Measurements from ENCODE around the gene PRR22.
"Not testable (repeated sequence)": the region's sequence is repeated elsewhere in the genome, so short reads cannot be mapped to it uniquely, and the experiment has no call there.

The PRR22 gene

DNA sequence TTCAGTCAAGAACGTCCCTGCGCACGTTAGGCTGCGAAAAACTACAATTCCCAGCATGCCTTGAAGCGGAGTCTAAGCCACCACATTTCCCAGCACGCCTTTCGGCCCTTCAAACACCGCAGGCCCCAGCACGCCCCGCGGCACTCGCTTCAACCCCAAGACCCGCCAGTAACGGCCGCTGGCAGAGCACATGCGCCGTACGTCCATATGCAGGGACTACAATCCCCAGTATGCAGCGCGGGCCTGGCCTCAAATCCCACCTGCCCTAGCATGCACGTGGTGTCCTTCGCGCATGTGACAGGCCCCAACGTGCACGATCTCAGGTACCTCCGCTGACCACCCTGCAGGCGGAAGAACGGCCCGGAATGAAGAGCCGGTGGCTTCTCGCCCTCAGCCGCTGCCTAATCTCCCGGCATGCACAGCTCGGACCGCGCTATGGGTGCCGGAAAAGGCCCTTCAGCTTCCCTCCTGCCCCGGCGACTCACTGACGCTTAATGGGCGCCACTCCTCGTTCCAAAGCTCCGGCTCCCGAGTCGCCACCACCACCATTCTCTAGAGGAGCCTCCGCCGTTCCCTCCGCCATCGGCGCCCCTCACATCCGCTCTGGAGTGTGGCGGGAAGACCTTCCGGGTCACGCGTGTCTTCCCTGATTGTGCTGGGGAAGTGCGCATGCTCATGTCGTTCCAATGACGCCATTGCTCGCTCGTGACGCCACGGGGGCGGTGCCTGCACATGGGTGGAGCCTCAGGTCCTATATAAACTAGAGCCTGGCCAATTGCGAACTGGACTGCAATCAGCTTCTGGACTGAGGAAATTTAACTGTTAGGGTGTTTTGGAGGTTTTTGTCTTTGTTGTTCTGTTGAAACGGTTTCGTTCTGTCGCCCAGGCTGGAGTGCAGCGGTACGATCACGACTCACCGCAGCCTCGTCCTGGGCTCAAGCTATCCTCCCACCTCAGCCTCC is 6.3 kb upstream of the PRR22 start, which contains the start of gene DUS3L:
Gene DUS3L (minus strand): TSS at position 605 of the 962 bp plus-strand sequence. CDS start 22 bp downstream, at position 583.
- DNase-seq, result peak; percentile 95

DNA sequence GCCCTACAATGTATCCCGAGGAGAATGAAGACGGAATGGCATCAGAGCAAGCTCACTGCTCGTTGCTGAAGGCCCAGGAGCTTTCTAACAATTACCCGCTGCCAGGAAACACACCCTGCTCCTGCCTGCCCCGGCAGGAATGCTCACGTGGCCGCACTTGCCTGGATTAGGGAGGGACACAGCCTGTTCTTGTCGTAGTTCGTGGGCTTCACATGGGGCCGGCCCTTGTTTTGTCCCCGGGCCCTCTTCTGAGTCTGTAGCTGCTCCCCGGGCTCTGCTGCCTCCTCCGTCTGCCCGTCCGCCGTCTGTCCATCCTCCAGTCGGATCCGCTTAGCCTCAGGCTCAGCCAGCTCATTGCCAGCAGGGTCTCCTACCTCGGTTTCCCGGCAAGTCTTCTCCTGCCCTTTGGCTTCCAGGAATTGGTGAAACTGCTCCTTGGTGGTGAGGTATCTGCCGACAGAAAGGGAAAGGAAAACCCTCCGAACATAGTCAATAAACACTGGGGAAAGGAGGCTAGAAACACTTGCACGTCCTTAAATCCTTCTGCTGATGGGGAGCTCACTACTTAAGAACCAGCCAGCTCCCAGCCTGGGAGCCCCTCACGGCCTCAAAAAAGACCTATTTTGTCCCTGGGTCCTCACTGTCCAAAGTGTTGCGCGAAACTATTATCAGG is 5.5 kb upstream of the PRR22 start:
- DNase-seq, result no peak

DNA sequence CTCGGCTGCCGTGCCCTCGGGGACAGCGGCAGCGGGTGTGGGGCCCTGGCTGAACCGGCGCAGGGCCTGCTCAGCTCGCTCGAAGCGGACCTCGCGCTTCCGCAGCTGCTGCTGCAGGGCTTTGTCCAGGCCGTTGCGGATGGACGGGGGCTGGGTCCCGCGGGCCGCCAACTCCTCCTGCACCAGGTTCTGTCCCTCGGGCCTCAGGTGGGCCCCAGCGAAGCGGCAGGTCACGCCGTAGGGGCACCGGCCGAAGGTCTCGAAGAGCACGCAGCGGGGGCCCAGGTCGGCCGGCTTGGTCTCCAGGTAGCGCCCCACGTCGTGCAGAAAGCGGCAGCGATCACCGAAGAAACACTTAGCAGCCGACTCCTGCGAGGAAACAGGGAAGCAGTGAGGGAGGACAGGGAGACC is 4.8 kb upstream of the PRR22 start:
- DNase-seq, result no peak

DNA sequence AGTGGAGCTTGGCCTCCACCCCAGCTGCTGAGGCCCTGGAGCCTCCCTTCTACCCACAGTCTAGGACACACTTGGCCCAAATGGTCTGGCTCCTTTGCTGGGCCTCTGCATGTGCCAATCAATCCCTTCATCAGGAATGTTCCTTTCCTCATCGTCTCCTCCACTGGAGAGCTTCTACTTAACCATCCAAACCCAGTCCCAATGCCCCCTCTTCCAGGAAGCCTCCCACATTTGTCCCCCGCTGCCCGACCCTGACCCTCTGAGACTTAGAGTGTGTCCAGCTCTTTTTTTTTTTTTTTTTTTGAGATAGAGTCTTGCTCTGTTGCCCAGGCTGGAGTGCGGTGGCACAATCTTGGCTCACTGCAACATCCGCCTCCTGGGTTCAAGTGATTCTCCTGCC is 3.9 kb upstream of the PRR22 start:
- DNase-seq, result no peak

DNA sequence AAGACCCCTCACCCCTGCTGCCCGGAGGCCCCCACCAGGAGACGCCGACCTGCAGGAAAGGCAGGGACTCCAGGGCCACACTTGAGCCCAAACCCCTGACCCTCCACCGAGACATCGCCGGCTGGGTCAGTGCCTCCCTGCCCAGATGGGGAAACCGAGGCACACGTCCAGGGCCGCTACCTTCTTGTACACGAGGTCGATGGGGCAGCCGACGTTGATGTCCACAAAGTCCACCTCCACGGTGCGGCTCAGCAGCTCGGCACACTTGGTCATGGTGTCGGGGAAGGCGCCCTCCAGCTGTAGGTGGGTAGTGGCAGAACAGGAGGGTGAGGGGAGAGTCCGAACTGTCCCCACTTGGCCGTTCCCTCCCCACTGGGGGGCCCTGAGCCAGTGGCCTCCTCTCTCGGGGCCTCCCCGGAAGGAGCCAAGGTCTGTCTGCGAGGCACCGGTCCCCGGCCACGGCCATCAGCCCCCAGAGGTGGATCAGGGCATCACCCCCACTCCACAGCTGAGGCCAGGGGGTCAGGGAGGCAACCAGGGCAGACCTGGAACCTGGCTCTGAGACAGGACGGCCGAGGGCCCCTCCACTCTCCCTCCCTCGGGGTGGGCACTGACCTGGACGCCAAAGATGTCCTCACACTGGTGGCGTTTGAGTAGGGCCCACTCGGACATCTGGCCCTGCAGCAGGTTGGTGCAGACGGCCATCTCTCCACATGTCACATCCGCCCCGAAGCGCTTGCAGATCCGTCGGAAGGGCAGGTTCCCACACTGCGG is 3.0 kb upstream of the PRR22 start:
- no peak for DNase-seq

DNA sequence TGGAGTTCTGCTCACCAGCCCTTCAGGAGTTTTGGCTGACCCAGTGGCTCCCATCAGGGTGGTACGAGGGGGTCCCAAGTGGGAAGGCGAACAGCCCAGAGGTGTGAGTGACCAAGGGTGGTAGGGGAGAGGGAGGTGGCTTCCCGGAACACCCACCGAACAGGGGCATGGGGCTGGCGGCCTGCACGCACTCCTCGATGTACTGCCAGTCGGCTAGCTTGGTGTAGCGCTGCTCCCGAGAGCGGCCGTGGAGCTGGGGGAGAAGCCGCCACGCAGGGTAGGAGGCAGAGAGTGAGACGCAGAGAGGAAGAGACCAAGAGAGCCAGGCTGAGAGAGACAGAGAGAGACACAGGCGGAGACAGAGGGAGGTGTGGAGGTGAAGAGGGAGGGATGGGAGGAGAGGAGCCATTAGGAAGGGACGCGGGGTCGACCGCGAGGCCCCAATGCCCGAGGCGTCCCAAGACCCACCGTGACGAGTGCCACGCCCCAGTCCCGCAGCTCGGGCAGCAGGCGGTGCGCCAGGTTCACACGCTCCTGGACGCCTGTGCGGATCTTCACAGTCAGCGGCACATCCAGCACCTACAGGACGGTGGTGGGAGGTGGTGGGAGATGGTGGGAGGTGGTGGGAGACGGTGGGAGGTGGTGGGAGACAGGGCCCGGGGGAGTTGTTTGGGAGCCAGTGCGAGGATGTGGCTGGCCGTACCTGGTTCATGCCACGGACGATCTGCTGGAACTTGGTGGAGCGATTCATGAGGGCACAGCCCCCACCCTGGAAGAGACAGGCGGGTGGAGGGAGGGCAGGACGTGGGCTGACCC is 2.3 kb upstream of the PRR22 start:
- no peak for DNase-seq

DNA sequence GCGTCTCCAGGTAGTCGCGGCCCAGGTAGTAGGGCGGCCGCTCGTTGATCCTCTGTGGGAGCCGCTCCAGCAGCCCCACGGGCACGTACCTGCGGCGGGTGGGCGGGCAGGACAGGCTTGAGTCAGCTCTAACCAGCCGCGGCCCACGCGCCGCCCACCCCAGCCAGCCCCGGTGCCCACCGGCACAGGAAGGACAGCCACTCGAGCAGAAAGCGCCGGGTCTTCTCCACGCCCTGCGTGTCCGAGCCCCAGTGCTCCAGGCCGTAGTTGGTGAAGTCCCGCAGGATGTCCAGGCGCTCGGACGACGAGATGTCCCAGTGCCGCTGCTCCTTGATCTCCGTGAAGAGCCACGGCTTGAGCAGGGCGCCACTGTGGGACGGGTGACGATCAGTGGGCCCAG is 877 bp upstream of the PRR22 start:
- DNase-seq, result no peak

DNA sequence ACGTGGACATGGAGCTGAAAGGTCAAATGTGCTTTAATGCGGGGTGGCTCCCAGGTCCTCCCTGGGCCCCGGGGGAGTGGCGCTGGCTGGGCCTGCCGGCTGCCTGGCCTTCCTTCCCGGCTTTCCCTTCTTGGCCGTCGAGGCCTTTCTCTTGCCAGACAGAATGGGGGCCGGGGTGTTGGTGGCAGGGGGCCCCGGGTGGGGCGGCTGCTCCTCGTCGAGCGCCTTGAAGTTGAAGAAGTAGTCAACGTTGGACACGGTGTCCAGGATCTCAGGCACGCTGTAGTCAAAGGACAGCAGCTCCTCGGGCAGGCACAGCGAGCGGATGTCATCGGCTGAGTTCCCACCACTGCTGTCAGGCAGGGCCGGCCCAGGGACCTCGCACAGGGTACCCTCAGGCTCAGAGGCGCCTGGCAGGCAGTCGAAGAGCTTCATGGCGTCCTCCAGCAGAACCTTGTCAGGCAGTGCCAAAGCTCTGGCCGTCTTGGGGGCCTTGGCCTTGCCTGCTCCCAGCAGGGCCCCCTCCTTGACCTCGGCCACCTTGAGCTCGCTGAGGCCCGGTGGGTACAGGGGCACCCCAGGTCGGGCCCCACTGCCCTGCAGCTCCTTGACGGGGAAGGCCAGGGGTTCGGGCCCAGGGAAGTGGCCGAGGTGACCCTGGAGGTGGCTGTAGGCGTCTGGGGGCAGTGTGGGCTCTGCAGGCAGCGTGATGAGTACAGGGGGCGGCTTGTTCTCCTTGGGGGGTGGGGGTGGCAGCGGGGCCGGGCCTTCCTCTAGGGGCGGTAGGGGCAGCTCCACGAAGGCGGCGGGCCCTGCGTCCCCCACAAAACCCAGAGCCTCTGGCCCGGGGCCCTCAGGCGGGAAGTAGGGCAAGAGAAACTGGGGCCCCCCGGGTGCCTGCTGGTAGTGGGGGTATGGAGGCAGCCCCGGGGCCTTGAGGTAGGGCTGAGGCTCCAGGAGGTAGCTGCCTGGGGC is 1.3 kb downstream of the PRR22 start:
- no peak for DNase-seq

DNA sequence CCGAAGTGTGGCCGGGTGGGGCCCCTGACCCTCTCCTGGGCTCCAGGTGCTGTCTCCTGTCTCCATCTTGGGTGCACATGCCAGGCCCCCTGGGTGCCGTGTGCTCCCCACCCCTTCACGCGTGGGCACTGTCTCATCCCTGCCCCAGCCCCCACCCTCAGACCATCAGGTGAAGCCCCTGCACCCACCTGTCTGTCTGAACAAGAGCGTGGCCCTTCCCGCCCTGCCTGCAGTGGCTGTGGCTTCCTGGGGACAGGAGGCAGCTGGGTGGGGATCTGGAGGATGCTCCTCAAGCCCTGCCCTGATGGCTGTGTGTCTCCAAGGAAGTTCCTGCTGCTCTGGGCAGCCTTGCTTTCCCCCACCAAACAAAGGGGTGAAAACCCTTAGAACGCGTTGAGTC is 2.2 kb downstream of the PRR22 start:
- no peak for DNase-seq

DNA sequence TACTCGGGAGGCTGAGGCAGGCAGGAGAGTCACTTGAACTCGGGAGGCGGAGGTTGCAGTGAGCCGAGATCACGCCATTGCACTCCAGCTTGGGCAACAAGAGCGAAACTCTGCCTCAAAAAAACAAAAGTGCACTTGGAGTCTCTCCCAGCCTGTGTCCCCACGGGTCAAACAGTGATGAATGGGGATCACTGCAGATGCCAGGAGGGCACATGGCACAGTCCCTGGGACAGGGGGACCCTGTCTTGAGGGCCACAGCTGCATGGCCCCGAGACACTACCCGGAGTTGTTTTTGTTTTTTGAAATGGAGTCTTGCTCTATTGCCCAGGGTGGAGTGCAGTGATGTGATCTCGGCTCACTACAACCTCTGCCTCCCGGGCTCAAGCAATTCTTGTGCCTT is 3.6 kb downstream of the PRR22 start:
- not testable (repeated sequence) for DNase-seq

DNA sequence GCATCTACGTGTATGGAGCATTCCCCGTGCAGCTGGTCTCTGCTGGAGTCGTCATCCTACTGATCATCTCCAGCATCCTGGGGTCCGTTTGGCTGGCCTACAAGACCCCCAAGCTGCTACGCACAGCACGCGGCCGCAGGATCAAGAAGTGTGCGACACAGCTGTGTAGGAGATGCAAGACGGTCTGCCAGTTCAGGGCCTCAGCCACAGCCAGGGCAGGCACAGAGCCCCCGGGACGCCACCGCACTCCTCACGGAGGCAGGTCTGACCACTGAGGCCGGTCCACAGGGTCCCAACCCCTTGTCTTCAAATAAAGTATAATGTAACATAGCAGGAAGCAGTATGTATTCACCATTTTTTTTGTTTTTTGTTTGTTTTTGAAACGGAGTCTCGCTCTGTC is 6.1 kb downstream of the PRR22 start:
- no peak for DNase-seq

DNA sequence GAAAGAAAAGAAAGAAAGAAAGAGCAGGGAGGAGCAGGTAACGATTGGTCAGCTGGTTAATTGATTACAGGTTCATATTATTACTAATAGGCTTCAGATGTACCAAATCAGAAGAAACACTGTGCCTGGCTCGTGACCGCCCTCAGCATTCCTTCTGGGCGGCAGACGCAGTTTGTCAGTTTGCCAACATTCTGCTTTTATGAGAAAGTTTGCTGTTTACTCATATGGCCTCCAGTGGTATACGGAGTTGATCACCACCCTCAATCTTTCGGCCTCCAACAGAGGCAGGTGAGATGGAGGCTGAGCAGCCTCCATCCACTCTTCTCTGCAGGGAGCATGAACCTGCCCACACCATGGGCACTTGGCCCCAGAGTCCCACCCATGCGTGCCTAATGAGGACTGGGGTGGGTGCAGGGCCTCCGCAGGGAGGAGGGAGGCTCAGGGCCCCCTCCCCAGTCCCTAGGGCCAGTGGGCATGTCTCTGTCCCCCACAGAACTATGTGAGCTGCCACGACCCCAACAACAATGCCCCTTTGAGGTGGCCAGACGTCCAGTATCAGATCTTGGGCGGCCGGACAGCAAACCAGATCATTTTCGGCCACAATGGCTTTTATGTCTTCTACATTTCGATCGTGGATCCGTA is 8.8 kb downstream of the PRR22 start:
- DNase-seq, result no peak

DNA sequence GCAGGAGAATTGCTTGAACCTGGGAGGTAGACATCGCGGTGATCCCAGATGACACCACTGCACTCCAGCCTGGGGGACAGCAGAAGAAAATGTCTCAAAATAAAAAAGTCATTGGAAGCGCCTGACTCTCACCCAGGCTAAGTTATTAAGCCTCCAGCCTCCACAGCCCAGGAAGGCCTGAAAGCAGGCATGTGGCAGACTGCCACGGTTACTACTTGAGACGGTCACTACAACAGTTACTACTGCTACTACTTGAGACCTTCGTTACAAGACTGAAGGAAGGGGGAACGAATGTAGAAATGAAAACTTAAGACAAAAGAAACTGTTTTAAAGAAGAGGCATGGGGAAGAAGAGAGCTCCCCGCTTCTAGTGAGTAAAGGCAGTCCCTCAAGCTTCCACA is 9.6 kb downstream of the PRR22 start:
- no peak for DNase-seq

DNA sequence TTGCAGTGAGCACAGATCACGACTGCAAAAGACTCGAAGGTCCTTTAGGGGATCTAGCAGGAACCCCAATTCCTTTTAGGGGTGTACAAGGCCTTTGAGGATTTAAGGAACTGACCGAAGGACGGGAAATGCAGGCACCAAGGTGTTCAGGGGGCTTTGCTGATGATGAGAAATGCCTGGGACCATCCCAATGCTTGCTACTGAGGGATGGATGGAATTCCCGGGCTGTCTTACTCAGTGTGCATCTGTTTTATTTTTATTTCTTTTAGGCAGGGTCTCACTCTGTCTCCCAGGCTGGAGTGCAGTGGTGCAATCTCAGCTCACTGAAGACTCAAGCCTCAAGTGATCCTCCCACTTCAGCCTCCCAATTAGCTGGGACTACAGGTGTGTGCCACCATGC is 11.3 kb downstream of the PRR22 start:
- no peak for DNase-seq

DNA sequence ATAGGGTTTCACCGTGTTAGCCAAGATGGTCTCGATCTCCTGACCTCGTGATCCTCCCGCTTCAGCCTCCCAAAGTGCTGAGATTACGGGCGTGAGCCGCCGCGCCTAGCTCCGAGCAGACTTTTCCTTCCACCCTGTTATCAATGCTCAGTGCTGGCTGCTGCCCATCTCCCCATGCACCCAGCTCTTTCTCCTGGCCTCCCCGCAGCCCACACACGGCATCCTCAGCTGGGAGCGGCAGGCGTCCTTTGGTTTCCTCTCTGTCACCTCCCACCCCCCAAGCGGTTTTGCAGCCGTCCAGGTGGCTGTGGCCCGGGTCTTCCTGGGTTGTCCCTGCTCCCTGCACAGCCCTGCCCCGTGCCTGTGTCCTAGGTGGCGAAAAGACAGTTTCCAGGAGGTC is 12.1 kb downstream of the PRR22 start:
- no peak for DNase-seq

DNA sequence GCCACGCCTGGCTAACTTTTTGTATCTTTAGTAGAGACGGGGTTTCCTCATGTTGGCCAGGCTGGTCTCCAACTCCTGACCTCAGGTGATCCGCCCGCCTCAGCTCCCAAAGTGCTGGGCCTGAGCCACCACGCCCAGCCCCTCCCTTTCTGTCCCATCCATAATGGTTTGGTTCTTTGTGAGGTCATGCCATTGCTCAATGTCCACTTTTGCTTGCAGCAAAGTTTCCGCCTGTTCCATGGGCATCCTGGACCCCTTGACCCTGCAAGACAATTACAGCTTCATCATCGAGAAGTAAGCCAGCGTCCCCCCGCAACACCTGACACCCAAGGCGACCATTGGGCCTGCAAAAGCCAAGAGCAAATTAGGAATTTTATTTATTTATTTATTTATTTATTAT is 16.6 kb downstream of the PRR22 start:
- DNase-seq, result no peak

DNA sequence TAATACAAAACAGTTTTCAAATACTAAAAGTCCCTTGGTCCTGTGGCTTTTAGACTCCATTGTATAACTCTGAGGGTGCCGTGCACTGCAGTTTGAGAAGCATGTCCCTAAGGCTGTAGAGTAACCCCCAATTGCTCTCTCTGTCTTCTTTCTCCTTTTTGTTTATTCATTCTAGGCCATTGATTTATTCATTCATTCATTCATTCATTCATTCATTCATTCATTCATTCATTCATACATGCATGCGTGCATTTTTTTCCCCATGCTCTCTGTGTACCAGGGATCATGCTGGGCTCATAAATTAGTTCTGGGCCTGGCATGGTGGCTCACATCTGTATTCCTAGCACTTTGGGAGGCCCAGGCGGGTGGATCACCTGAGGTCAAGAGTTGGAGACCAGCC is 19.3 kb downstream of the PRR22 start:
- no peak for DNase-seq

DNA sequence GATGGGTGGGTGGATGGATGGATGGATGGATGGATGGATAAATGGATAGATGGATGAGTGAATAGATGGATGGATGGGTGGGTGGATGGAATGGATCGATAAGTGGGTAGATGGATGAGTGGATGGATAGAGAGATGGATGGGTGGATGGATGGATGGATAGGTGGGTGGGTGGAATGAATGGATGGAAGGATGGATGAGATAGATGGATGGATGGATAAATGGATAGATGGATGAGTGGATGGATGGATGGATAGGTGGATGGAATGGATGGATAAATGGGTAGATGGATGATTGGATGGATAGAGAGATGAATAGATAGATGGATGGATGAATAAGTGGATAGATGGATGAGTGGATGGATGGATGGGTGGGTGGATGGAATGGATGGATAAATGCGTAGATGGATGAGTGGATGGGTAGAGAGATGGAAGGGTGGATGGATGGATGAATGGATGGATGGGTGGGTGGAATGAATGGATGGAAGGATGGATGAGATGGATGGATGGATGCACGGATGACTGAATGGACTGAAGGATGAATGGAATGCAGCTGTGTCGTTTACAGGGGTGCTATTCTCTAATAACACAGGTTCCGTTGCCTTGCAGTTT is 21.8 kb downstream of the PRR22 start:
- no peak for DNase-seq

DNA sequence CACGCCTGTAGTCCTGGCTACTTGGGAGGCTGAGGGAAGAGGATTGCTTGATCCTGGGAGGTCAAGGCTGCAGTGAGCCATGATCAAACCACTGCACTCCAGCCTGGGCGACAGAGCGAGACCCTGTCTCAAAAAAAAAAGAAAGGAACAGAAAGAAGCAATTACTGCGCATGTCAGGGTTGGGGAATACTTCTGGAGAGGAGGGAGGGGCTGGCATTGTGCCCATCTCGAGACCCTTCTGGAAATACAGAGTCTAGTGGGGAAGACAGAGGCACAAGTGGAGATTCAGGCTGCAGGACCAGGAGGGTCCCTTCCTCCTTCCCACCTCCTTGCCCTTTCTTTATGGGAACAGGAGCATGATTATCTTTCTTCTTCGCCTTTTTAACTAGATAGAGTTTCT is 30.8 kb downstream of the PRR22 start:
- no peak for DNase-seq

DNA sequence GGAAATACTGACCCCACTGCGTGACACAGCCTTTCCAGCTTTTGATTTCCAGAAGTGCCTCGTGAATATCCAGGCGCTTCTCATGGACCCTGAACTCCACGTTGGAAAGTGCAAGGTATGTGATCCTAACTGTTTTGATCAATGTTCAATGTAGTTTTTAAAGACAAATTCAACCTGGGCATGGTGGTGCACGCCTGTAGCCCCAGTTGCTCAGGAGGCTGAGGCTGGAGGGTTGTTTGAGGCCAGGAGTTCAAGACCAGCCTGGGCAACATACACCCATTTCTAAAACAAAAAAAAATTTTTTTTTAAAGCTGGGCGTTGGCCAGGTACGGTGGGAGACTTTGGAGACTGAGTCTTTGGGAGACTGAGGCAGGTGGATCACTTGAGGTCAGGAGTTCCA is 32.8 kb downstream of the PRR22 start:
- DNase-seq, result no peak
